Natural killer cell (primary cell): ENCODE measurements around the gene GPR137B. TPM values are rescaled to one million over a fixed set of nuclear protein-coding genes. Genes with fewer than 3 reads are reported as not detected.

Experiments used
- ATAC-seq, 3 donors: fragments of 150-1000 bp in 2 of 3; fragments of 200-7000 bp in 1 of 3; cut with Tn5 transposase; 1 replicate in 1 of 3; 2 replicates in 2 of 3; pipeline ENCODE4 v1.10.0; 2021; ENCODE audit warnings: mild to moderate bottlenecking in 2 of 3, moderate library complexity in 2 of 3
- DNase-seq, 2 donors: peaks; one replicate each; pipeline versions ENCODE4 v3.0.0 to v3.0.0-alpha.2; 2013 to 2021; ENCODE audit warnings: mixed read lengths in 1 of 2
- H3K27ac ChIP-seq: one replicate; pipeline ENCODE4 v1.5.1; 2013; ENCODE audit warnings: mild to moderate bottlenecking, low read length
- H3K27me3 ChIP-seq: one replicate; pipeline ENCODE4 v1.6.1; 2013; ENCODE audit warnings: low read length; ENCODE audit not compliant: control insufficient read depth, insufficient read depth
- H3K36me3 ChIP-seq: one replicate; pipeline ENCODE4 v1.6.1; 2013; ENCODE audit warnings: low read length; ENCODE audit not compliant: control insufficient read depth, insufficient read depth
- H3K4me1 ChIP-seq: one replicate; pipeline ENCODE4 v1.6.1; 2013; ENCODE audit warnings: low read length; ENCODE audit not compliant: control insufficient read depth, insufficient read depth
- H3K4me3 ChIP-seq: one replicate; pipeline ENCODE4 v1.5.1; 2013; ENCODE audit warnings: low read length
- H3K9me3 ChIP-seq: one replicate; pipeline ENCODE4 v1.6.1; 2013; ENCODE audit warnings: low read length; ENCODE audit not compliant: control insufficient read depth, insufficient read depth
- H3K27ac Mint-ChIP-seq, 2 donors: one replicate each; pipeline ENCODE4 v1.8.0; 2022; ENCODE audit warnings: mild to moderate bottlenecking in 2 of 2, mixed read lengths in 2 of 2, moderate library complexity in 1 of 2
- H3K27me3 Mint-ChIP-seq, 2 donors: one replicate each; pipeline ENCODE4 v1.8.0; 2022; ENCODE audit warnings: low read depth in 2 of 2, mixed read lengths in 2 of 2
- H3K36me3 Mint-ChIP-seq: one replicate; pipeline ENCODE4 v1.8.0; 2022; ENCODE audit warnings: mixed read lengths
- H3K4me1 Mint-ChIP-seq, 2 donors: one replicate each; pipeline ENCODE4 v1.8.0; 2022; ENCODE audit warnings: mixed read lengths in 2 of 2
- H3K4me3 Mint-ChIP-seq: one replicate; pipeline ENCODE4 v1.8.0; 2022; ENCODE audit warnings: mild to moderate bottlenecking, moderate library complexity, mixed read lengths
- H3K9me3 Mint-ChIP-seq, 2 donors: one replicate each; pipeline ENCODE4 v1.8.0; 2022; ENCODE audit warnings: mixed read lengths in 2 of 2
- CTCF ChIP-seq: fragments of 200-600 bp; IDR thresholded peaks from one replicate; pipeline ENCODE4 v1.8.0; 2022; ENCODE audit warnings: antibody characterized with exemption
- WGBS: methylation state at CpG from one replicate; pipeline ENCODE4 v1.1.7; 2013; ENCODE audit warnings: missing lambda C conversion rate; ENCODE audit not compliant: insufficient coverage; 5-methylcytosine and 5-hydroxymethylcytosine counted together
- intact Hi-C: fragments of 100-400 bp; cut with micrococcal nuclease; formaldehyde crosslinking; loops from one replicate; pipeline ENCODE4 v1.14.2; 2022
- total RNA-seq, 4 donors: library from RNA; stranded (reverse); fragments of 120-200 nt in 1 of 4; gene quantifications; one replicate each; pipeline versions ENCODE4 v1.2.3 to v1.2.4, GENCODE V29; 2013 to 2022

The GPR137B gene
- total RNA-seq, 3 donors from 2014 or later (not counting 1 experiment from before 2014, with no cell fraction given): 13.3 to 13.8 (median 13.5) TPM

GRCh38 chr1:236124965-236125364 is 17.4 kb upstream of the GPR137B start:
- 93% methylated on average over 1 of the region's 2 CpGs for WGBS
- Histone ChIP-seq H3K27me3 (peaks cover 29% of the 10 kb centered on the region), H3K4me1 (peaks cover 21% of the 10 kb centered on the region), H3K4me3 (no peak overlapping the region), H3K9me3 (no peaks in the 10 kb centered on the region), H3K27ac (no peak overlapping the region), H3K36me3 (no peaks in the 10 kb centered on the region)
- no peak for ATAC-seq
- no peak for DNase-seq
- Mint-ChIP-seq H3K27ac (no peak overlapping the region), H3K36me3 (no peaks in the 10 kb centered on the region), H3K9me3 (no peaks in the 10 kb centered on the region), H3K27me3 (peaks cover 14 to 47% of the 10 kb centered on the region in 2 donors), H3K4me3 (no peak overlapping the region), H3K4me1 (peaks cover 25 to 32% of the 10 kb centered on the region in 2 donors)
- TF ChIP-seq CTCF: no peak
- intact Hi-C loops: no loop called here

- H3K4me1 Mint-ChIP-seq: peaks cover 8 to 11% of the 10 kb centered on the region in 2 donors
- H3K36me3 ChIP-seq: no peaks in the 10 kb centered on the region
- no peak overlapping the region for H3K4me3 Mint-ChIP-seq
- no peaks in the 10 kb centered on the region for H3K9me3 ChIP-seq
- DNase-seq: no peak
- no peaks in the 10 kb centered on the region for H3K9me3 Mint-ChIP-seq
- H3K36me3 Mint-ChIP-seq: no peaks in the 10 kb centered on the region
- no peak overlapping the region for H3K27ac Mint-ChIP-seq
- H3K4me3 ChIP-seq: no peak overlapping the region
- no peak for ATAC-seq
- H3K27ac ChIP-seq: no peak overlapping the region
- no peak for TF ChIP-seq CTCF
- peaks cover 7% of the 10 kb centered on the region for H3K4me1 ChIP-seq
- peaks cover 14 to 41% of the 10 kb centered on the region in 2 donors for H3K27me3 Mint-ChIP-seq
- intact Hi-C loops: no loop called here
- peaks cover 25% of the 10 kb centered on the region for H3K27me3 ChIP-seq
- 82% methylated on average over 8 of the region's 8 CpGs for WGBS
Observed at GRCh38 chr1:236127045-236127444, 15.3 kb upstream of the GPR137B start.

- H3K27ac ChIP-seq: no peak overlapping the region
- WGBS: 91% methylated on average over 10 of the region's 10 CpGs
- H3K27me3 ChIP-seq: peaks cover 19% of the 10 kb centered on the region
- H3K9me3 Mint-ChIP-seq: no peaks in the 10 kb centered on the region
- H3K36me3 Mint-ChIP-seq: no peaks in the 10 kb centered on the region
- no peaks in the 10 kb centered on the region for H3K9me3 ChIP-seq
- no peak for TF ChIP-seq CTCF
- no peaks in the 10 kb centered on the region for H3K36me3 ChIP-seq
- intact Hi-C loops: no loop called here
- DNase-seq (no peak), ATAC-seq (no peak)
- H3K4me1 Mint-ChIP-seq: peaks cover under 1% of the 10 kb centered on the region in 2 donors
- H3K27ac Mint-ChIP-seq: no peak overlapping the region
- peaks cover 10 to 45% of the 10 kb centered on the region in 2 donors for H3K27me3 Mint-ChIP-seq
- no peaks in the 10 kb centered on the region for H3K4me1 ChIP-seq
- H3K4me3 ChIP-seq: no peak overlapping the region
- no peak overlapping the region for H3K4me3 Mint-ChIP-seq
Observed at GRCh38 chr1:236128646-236129178, 13.6 kb upstream of the GPR137B start.

- Mint-ChIP-seq H3K27ac (no peak overlapping the region), H3K36me3 (no peaks in the 10 kb centered on the region), H3K27me3 (peaks cover 9 to 45% of the 10 kb centered on the region in 2 donors), H3K4me3 (no peak overlapping the region), H3K9me3 (no peaks in the 10 kb centered on the region), H3K4me1 (no peaks in the 10 kb centered on the region)
- intact Hi-C loops: no loop called here
- Histone ChIP-seq H3K4me1 (no peaks in the 10 kb centered on the region), H3K4me3 (no peak overlapping the region), H3K36me3 (no peaks in the 10 kb centered on the region), H3K9me3 (no peaks in the 10 kb centered on the region), H3K27me3 (peaks cover 15% of the 10 kb centered on the region), H3K27ac (no peak overlapping the region)
- ATAC-seq (no peak), DNase-seq (no peak)
- WGBS: 87% methylated on average over 5 of the region's 5 CpGs
- no peak for TF ChIP-seq CTCF
Observed at GRCh38 chr1:236129306-236129705, 13.0 kb upstream of the GPR137B start.
